Astrocyte (in vitro differentiated cells and primary cell): ENCODE results near the gene PSMG4. TPM values are rescaled to one million over a fixed set of nuclear protein-coding genes. Genes with fewer than 3 reads are reported as not detected.

Source experiments
- DNase-seq: peaks from one replicate; pipeline ENCODE4 v3.0.0-alpha.2; 2010; ENCODE audit warnings: low read depth
- FAIRE-seq: peaks from 2 replicates; lab custom pipeline; 2011; peaks lifted over from hg19 to GRCh38; lab: Jason Lieb, UNC
- H2AFZ ChIP-seq: 2 replicates; pipeline ENCODE4 v1.6.0; 2012; ENCODE audit warnings: low read depth, low read length, inconsistent platforms
- H3K27ac ChIP-seq: 2 replicates; pipeline ENCODE4 v1.5.1; 2011; ENCODE audit warnings: low read depth, low read length, inconsistent platforms
- H3K27me3 ChIP-seq: 2 replicates; pipeline ENCODE4 v1.6.0; 2011; ENCODE audit warnings: low read length, inconsistent platforms; ENCODE audit not compliant: insufficient read depth
- H3K36me3 ChIP-seq: 2 replicates; pipeline ENCODE4 v1.5.1; 2011; ENCODE audit warnings: low read length, inconsistent platforms; ENCODE audit not compliant: insufficient read depth
- H3K4me1 ChIP-seq: 2 replicates; pipeline ENCODE4 v1.5.1; 2011; ENCODE audit warnings: low read length, inconsistent platforms; ENCODE audit not compliant: insufficient read depth
- H3K4me2 ChIP-seq: 2 replicates; pipeline ENCODE4 v1.6.0; 2012; ENCODE audit warnings: low read length, inconsistent platforms
- H3K4me3 ChIP-seq: 2 replicates; pipeline ENCODE4 v1.5.1; 2011; ENCODE audit warnings: low read depth, mild to moderate bottlenecking, low read length, inconsistent platforms; ENCODE audit not compliant: insufficient read depth
- H3K79me2 ChIP-seq: 2 replicates; pipeline ENCODE4 v1.6.0; 2012; ENCODE audit warnings: mild to moderate bottlenecking, low read length, inconsistent platforms; ENCODE audit not compliant: insufficient read depth
- H3K9ac ChIP-seq: 2 replicates; pipeline ENCODE4 v1.6.0; 2012; ENCODE audit warnings: mild to moderate bottlenecking, low read length, inconsistent platforms
- H3K9me3 ChIP-seq: 2 replicates; pipeline ENCODE4 v1.5.1; 2012; ENCODE audit warnings: low read depth, mild to moderate bottlenecking, low read length, inconsistent platforms; ENCODE audit not compliant: insufficient read depth
- H4K20me1 ChIP-seq: 2 replicates; pipeline ENCODE4 v1.6.0; 2012; ENCODE audit warnings: low read length, inconsistent platforms; ENCODE audit not compliant: insufficient read depth
- H3K27ac Mint-ChIP-seq: one replicate; pipeline ENCODE4 v1.8.0; 2021; ENCODE audit warnings: mild to moderate bottlenecking, mixed read lengths; ENCODE audit not compliant: unreplicated experiment
- H3K27me3 Mint-ChIP-seq: one replicate; pipeline ENCODE4 v1.8.0; 2021; ENCODE audit warnings: low read depth, mixed read lengths; ENCODE audit not compliant: unreplicated experiment
- H3K36me3 Mint-ChIP-seq: one replicate; pipeline ENCODE4 v1.8.0; 2021; ENCODE audit warnings: low read depth, mixed read lengths; ENCODE audit not compliant: unreplicated experiment
- H3K4me1 Mint-ChIP-seq: one replicate; pipeline ENCODE4 v1.8.0; 2021; ENCODE audit warnings: low read depth, mixed read lengths; ENCODE audit not compliant: unreplicated experiment
- H3K4me3 Mint-ChIP-seq: one replicate; pipeline ENCODE4 v1.8.0; 2021; ENCODE audit warnings: mild to moderate bottlenecking, moderate library complexity, mixed read lengths; ENCODE audit not compliant: unreplicated experiment
- H3K9me3 Mint-ChIP-seq: one replicate; pipeline ENCODE4 v1.8.0; 2021; ENCODE audit warnings: mild to moderate bottlenecking, mixed read lengths; ENCODE audit not compliant: unreplicated experiment
- EZH2 ChIP-seq: IDR thresholded peaks from 2 replicates; pipeline ENCODE4 v1.6.1; 2012; ENCODE audit warnings: mild to moderate bottlenecking, low read length, inconsistent platforms; ENCODE audit not compliant: insufficient read depth
- total RNA-seq: library from RNA; stranded (reverse); gene quantifications from 2 replicates; pipeline ENCODE4 v1.2.1, GENCODE V29; 2021
- TF ChIP-seq, protein P1 (sequence below): IDR thresholded peaks from 2 replicates; pipeline ENCODE4 v1.5.1; 2011; ENCODE audit warnings: low read depth, mild to moderate bottlenecking, inconsistent platforms, low read length, moderate library complexity; ENCODE audit not compliant: insufficient read depth

The PSMG4 gene
- total RNA-seq, 1 donor from 2014 or later: 23.4 TPM

DNA sequence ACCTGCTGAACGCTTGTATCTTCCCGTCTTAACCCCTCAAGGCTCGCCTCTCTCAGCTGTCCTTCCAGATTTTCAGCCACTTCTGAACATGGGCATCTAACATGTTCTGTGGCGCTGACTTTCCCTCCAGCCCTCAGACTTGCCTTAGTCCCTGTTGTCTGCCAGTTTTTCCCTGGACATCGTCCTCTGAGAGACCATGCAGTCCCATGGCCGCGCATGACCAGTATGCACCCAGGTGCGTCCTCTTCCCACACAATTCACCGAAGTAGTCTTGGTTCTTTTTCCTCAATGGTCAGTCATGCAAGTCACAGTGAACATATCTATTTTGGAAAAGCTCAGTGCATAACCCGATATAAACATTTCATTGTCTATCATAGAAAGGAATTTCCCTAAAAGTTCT, 40.5 kb upstream of the PSMG4 start:
- H3K4me1 Mint-ChIP-seq: no peaks in the 10 kb centered on the region
- peaks cover 2% of the 10 kb centered on the region for H3K36me3 Mint-ChIP-seq
- Histone ChIP-seq H3K27ac (no peak overlapping the region), H3K36me3 (no peaks in the 10 kb centered on the region), H3K4me3 (no peak overlapping the region), H3K9me3 (no peaks in the 10 kb centered on the region), H3K9ac (no peak overlapping the region), H2AFZ (no peak overlapping the region), H3K79me2 (no peaks in the 10 kb centered on the region), H3K4me1 (peaks cover 4% of the 10 kb centered on the region), H4K20me1 (no peaks in the 10 kb centered on the region), H3K27me3 (peaks cover 25% of the 10 kb centered on the region), H3K4me2 (no peak overlapping the region)
- DNase-seq (no peak), FAIRE-seq (no peak)
- TF ChIP-seq, protein P1, sequence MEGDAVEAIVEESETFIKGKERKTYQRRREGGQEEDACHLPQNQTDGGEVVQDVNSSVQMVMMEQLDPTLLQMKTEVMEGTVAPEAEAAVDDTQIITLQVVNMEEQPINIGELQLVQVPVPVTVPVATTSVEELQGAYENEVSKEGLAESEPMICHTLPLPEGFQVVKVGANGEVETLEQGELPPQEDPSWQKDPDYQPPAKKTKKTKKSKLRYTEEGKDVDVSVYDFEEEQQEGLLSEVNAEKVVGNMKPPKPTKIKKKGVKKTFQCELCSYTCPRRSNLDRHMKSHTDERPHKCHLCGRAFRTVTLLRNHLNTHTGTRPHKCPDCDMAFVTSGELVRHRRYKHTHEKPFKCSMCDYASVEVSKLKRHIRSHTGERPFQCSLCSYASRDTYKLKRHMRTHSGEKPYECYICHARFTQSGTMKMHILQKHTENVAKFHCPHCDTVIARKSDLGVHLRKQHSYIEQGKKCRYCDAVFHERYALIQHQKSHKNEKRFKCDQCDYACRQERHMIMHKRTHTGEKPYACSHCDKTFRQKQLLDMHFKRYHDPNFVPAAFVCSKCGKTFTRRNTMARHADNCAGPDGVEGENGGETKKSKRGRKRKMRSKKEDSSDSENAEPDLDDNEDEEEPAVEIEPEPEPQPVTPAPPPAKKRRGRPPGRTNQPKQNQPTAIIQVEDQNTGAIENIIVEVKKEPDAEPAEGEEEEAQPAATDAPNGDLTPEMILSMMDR: no peak
- TF ChIP-seq EZH2: no peak
- H3K4me3 Mint-ChIP-seq: no peak overlapping the region
- no peak overlapping the region for H3K27ac Mint-ChIP-seq
- H3K27me3 Mint-ChIP-seq: peaks cover 9% of the 10 kb centered on the region
- no peaks in the 10 kb centered on the region for H3K9me3 Mint-ChIP-seq

DNA sequence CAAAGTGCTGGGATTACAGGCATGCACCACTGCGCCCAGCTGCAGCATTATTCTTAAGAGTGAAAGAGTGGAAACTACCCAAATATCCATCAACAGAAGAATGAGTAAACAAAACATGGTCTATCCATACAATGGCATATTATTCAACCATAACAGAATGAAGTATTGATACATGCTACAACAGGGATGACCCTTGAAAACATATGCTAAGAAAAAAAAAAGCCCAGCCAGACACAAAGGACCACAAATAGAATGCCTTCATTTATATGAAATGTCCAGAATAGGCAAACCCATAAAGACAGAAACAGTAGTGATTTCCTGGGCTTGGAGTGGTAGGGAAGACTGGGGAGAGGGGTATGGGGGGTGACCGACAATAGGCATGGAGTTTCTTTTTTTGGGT, 38.4 kb upstream of the PSMG4 start:
- Mint-ChIP-seq H3K9me3 (peaks cover 3% of the 10 kb centered on the region), H3K4me3 (no peak overlapping the region), H3K4me1 (peaks cover 4% of the 10 kb centered on the region), H3K36me3 (peaks cover 10% of the 10 kb centered on the region), H3K27ac (no peak overlapping the region), H3K27me3 (peaks cover 9% of the 10 kb centered on the region)
- Histone ChIP-seq H3K27ac (no peak overlapping the region), H3K4me3 (no peak overlapping the region), H3K9me3 (no peaks in the 10 kb centered on the region), H3K79me2 (no peaks in the 10 kb centered on the region), H2AFZ (no peak overlapping the region), H3K36me3 (no peaks in the 10 kb centered on the region), H3K9ac (no peak overlapping the region), H3K4me1 (no peaks in the 10 kb centered on the region), H3K27me3 (peaks cover 30% of the 10 kb centered on the region), H3K4me2 (no peak overlapping the region), H4K20me1 (no peaks in the 10 kb centered on the region)
- TF ChIP-seq, protein P1: no peak
- TF ChIP-seq EZH2: no peak
- no peak for DNase-seq
- no peak for FAIRE-seq

DNA sequence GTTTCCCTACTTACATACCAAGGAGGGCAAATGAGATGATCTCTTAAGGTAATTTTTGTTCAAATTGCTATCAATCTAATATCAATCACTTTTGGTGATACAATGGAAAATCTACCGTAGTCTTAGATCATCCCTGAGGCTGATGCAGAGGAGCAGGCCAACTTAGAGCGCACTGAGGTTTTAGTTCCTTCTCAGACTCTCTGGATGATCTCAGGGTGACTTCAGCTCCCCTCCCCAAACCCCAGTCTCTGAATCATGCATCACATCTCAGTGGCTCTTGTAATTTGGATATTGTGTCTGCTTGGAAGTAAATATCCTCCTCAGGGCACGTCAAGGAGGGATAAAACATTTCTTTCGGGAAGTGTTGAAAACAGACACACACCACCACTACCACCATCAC, 37.2 kb upstream of the PSMG4 start:
- no peak for FAIRE-seq

More for the DNA sequence above, 37.2 kb upstream of the PSMG4 start:
- Mint-ChIP-seq H3K36me3 (peaks cover 15% of the 10 kb centered on the region), H3K27ac (no peak overlapping the region), H3K4me1 (peaks cover 8% of the 10 kb centered on the region), H3K9me3 (peaks cover 3% of the 10 kb centered on the region), H3K4me3 (no peak overlapping the region), H3K27me3 (peaks cover 9% of the 10 kb centered on the region)
- Histone ChIP-seq H3K79me2 (peaks cover 9% of the 10 kb centered on the region), H3K4me1 (peaks cover under 1% of the 10 kb centered on the region), H3K9me3 (no peaks in the 10 kb centered on the region), H3K36me3 (no peaks in the 10 kb centered on the region), H3K9ac (no peak overlapping the region), H3K4me3 (no peak overlapping the region), H4K20me1 (peaks cover 9% of the 10 kb centered on the region), H2AFZ (no peak overlapping the region), H3K4me2 (no peak overlapping the region), H3K27ac (no peak overlapping the region), H3K27me3 (peaks cover 40% of the 10 kb centered on the region)
- no peak for DNase-seq
- TF ChIP-seq, protein P1: no peak
- TF ChIP-seq EZH2: no peak
